Measurements from ENCODE around the gene MTMR6. TPM values are rescaled to one million over a fixed set of nuclear protein-coding genes. Genes with fewer than 3 reads are reported as not detected.

Gene MTMR6
- total RNA-seq, 2 experiments from 2014 or later = 6.4 to 17.3 TPM

DNA sequence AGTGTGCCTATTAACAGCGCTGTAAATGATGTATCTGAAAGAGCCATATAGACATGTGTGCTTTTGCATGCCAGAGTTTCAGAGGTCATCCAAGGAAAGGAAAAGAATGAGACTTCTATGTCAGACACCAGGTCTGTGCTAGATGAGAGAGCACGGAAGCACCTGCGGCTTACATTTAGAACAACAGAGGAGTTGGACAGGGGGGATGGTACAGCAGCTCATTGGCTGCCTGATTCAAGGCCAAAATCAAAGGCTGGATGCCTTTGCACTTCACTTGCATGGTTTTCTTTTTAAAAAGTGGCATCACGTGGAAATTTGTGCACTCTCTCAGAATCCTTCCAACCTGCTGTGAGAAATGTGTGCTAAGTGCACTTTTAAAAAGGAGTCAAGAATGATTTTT lies 82.4 kb downstream of the MTMR6 start:
- H3K9me2 ChIP-seq (ENCODE audit: insufficient read depth, low read length) = no peaks in the 10 kb centered on the region
- H3K36me3 ChIP-seq (ENCODE audit: insufficient read depth, low read length) = no peaks in the 10 kb centered on the region
- CTCF ChIA-PET (ENCODE audit: unreplicated experiment) = no interaction called here
- peaks cover 26% of the 10 kb centered on the region for H3K4me1 ChIP-seq (ENCODE audit: insufficient read depth, low read length, poor library complexity, severe bottlenecking)
- peak overlapping the region; percentile 36 for H3K27ac ChIP-seq (ENCODE audit: low read depth, low read length, poor library complexity, severe bottlenecking)
- no peaks in the 10 kb centered on the region for H3K9me3 ChIP-seq (ENCODE audit: low read length)
- H3K4me3 ChIP-seq (ENCODE audit: low read depth, low read length, poor library complexity, severe bottlenecking) = no peak overlapping the region
- TF ChIP-seq, protein P1, sequence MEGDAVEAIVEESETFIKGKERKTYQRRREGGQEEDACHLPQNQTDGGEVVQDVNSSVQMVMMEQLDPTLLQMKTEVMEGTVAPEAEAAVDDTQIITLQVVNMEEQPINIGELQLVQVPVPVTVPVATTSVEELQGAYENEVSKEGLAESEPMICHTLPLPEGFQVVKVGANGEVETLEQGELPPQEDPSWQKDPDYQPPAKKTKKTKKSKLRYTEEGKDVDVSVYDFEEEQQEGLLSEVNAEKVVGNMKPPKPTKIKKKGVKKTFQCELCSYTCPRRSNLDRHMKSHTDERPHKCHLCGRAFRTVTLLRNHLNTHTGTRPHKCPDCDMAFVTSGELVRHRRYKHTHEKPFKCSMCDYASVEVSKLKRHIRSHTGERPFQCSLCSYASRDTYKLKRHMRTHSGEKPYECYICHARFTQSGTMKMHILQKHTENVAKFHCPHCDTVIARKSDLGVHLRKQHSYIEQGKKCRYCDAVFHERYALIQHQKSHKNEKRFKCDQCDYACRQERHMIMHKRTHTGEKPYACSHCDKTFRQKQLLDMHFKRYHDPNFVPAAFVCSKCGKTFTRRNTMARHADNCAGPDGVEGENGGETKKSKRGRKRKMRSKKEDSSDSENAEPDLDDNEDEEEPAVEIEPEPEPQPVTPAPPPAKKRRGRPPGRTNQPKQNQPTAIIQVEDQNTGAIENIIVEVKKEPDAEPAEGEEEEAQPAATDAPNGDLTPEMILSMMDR (conservative IDR thresholded peaks at IDR 0.05; ENCODE audit: low read length) = no peak
- TF ChIP-seq EZH2phosphoT487 (IDR thresholded peaks at IDR 0.05; ENCODE audit: borderline replicate concordance, low read depth, low read length) = no peak
- H4K20me1 ChIP-seq (ENCODE audit: insufficient read depth, low read length) = no peaks in the 10 kb centered on the region
- peak; percentile 60 for DNase-seq (ENCODE audit: low spot score)
- POLR2A ChIA-PET = interaction anchor here (1.1 kb wide), 1 partner anchor 12 kb away, joined by 5 read pairs; no protein-coding TSS in a partner anchor
- peak overlapping the region; percentile 42; the same call in 1 of the 2 replicates for H2AFZ ChIP-seq (ENCODE audit: low read length)
- peak overlapping the region; percentile 2; the same call in 1 of the 2 replicates for H3K4me2 ChIP-seq (ENCODE audit: low read length)
- intact Hi-C loops (cut with micrococcal nuclease; ENCODE audit: unreplicated experiment) = no loop called here
- no peaks in the 10 kb centered on the region for H3K79me2 ChIP-seq (ENCODE audit: insufficient read depth, low read depth, low read length)
- BruUV-seq (replicated peaks) = no TSS peak

DNA sequence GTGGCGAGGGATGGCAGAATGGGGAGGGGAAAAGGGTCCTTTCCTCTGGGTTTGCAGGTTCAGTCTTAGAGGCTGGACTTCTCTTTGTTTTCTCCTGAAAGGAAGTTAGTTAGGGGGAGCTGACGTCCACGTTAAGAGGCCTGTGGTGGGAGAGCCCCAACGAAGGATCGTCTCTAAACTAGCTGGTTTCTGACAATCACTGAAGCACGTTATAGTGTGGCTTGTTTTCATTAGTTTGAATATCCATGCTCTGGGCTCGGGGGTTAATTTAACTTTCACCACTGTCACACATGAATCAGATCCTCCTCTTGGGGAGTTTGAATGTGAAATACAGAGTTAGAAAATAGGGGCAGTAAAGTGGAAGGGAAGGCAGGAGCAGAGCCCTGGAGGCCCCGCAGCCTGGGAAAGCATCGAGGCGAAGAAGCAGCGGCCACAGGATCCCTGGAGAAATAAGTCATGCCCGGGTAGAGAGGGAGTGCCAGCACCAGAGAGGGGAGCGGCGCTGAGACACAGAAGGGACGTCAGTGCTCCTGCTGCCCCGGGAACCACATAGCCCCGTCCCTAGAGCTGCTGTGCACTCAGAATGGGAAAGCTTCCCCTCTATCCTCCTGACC lies 84.1 kb downstream of the MTMR6 start:
- BruUV-seq (replicated peaks) = no TSS peak
- no peaks in the 10 kb centered on the region for H3K36me3 ChIP-seq (ENCODE audit: insufficient read depth, low read length)
- TF ChIP-seq, protein P1 (conservative IDR thresholded peaks at IDR 0.05; ENCODE audit: low read length) = no peak
- TF ChIP-seq EZH2phosphoT487 (IDR thresholded peaks at IDR 0.05; ENCODE audit: borderline replicate concordance, low read depth, low read length) = no peak
- no peaks in the 10 kb centered on the region for H3K79me2 ChIP-seq (ENCODE audit: insufficient read depth, low read depth, low read length)
- no peaks in the 10 kb centered on the region for H3K9me2 ChIP-seq (ENCODE audit: insufficient read depth, low read length)
- H2AFZ ChIP-seq (ENCODE audit: low read length) = no peak overlapping the region
- no peaks in the 10 kb centered on the region for H4K20me1 ChIP-seq (ENCODE audit: insufficient read depth, low read length)
- 0 out of 2 replicates have a peak overlapping the region, but pooled peaks have one; percentile 2 for H3K4me2 ChIP-seq (ENCODE audit: low read length)
- H3K9me3 ChIP-seq (ENCODE audit: low read length) = no peaks in the 10 kb centered on the region
- peaks cover 26% of the 10 kb centered on the region for H3K4me1 ChIP-seq (ENCODE audit: insufficient read depth, low read length, poor library complexity, severe bottlenecking)
- CTCF ChIA-PET (ENCODE audit: unreplicated experiment) = no interaction called here
- no peak overlapping the region for H3K27ac ChIP-seq (ENCODE audit: low read depth, low read length, poor library complexity, severe bottlenecking)
- intact Hi-C loops (cut with micrococcal nuclease; ENCODE audit: unreplicated experiment) = no loop called here
- POLR2A ChIA-PET = no interaction called here
- no peak overlapping the region for H3K4me3 ChIP-seq (ENCODE audit: low read depth, low read length, poor library complexity, severe bottlenecking)
- DNase-seq (ENCODE audit: low spot score) = no peak

DNA sequence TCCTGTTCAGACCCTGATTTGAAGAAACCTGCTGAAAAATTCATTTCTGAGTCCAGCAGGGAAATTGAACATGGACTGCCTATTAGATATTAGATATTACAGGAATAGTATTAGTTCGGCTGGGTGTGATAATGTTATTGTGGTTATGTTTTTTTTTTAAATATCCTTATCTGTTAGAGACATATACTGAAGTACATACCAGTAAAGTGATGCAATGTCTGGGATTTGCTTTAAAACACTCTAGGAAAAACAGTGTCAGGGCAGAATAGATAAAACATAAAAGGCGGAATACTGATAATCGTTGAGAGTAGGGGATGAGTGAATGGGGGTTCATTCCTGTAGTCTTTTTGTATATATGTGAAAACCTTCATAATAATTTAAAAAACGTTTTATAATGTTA lies 86.5 kb downstream of the MTMR6 start:
- Histone ChIP-seq H2AFZ (ENCODE audit: low read length) (no peak overlapping the region), H3K27ac (ENCODE audit: low read depth, low read length, poor library complexity, severe bottlenecking) (no peak overlapping the region), H3K4me3 (ENCODE audit: low read depth, low read length, poor library complexity, severe bottlenecking) (no peak overlapping the region), H4K20me1 (ENCODE audit: insufficient read depth, low read length) (no peaks in the 10 kb centered on the region), H3K79me2 (ENCODE audit: insufficient read depth, low read depth, low read length) (no peaks in the 10 kb centered on the region), H3K4me1 (ENCODE audit: insufficient read depth, low read length, poor library complexity, severe bottlenecking) (peaks cover 25% of the 10 kb centered on the region), H3K36me3 (ENCODE audit: insufficient read depth, low read length) (no peaks in the 10 kb centered on the region), H3K9me3 (ENCODE audit: low read length) (no peaks in the 10 kb centered on the region), H3K4me2 (ENCODE audit: low read length) (no peak overlapping the region), H3K9me2 (ENCODE audit: insufficient read depth, low read length) (no peaks in the 10 kb centered on the region)
- BruUV-seq (replicated peaks) = no TSS peak
- intact Hi-C loops (cut with micrococcal nuclease; ENCODE audit: unreplicated experiment) = no loop called here
- no peak for TF ChIP-seq EZH2phosphoT487 (IDR thresholded peaks at IDR 0.05; ENCODE audit: borderline replicate concordance, low read depth, low read length)
- TF ChIP-seq, protein P1 (conservative IDR thresholded peaks at IDR 0.05; ENCODE audit: low read length) = no peak
- DNase-seq (ENCODE audit: low spot score) = no peak
- POLR2A ChIA-PET = no interaction called here
- CTCF ChIA-PET (ENCODE audit: unreplicated experiment) = no interaction called here
